ENCODE measurements around the gene STON1. TPM values are rescaled to one million over a fixed set of nuclear protein-coding genes. Genes with fewer than 3 reads are reported as not detected.
"Not testable (repeated sequence)": the region's sequence is repeated elsewhere in the genome, so short reads cannot be mapped to it uniquely, and the experiment has no call there.

Gene STON1
- total RNA-seq, 1 donor from 2014 or later = 37.5 TPM

- DNase-seq (ENCODE audit: extremely low spot score, unreplicated experiment) = no peak
- no peaks in the 10 kb centered on the region for H3K9me3 Mint-ChIP-seq (ENCODE audit: unreplicated experiment)
- H3K4me3 Mint-ChIP-seq (ENCODE audit: unreplicated experiment) = no peak overlapping the region
- H3K36me3 Mint-ChIP-seq (ENCODE audit: unreplicated experiment) = peaks cover 23% of the 10 kb centered on the region
- H3K4me1 Mint-ChIP-seq (ENCODE audit: unreplicated experiment) = peaks cover 4% of the 10 kb centered on the region
- TF ChIP-seq CTCF (IDR thresholded peaks at IDR 0.05) = no peak
- H3K27me3 Mint-ChIP-seq (ENCODE audit: unreplicated experiment) = no peaks in the 10 kb centered on the region
- H3K27ac Mint-ChIP-seq (ENCODE audit: unreplicated experiment) = peak overlapping the region; percentile 46
Observed at GRCh38 chr2:48588745-48589144, 58.8 kb downstream of the STON1 start.

GRCh38 chr2:48589170-48589767 lies 59.3 kb downstream of the STON1 start:
- Mint-ChIP-seq H3K27ac (ENCODE audit: unreplicated experiment) (peak overlapping the region; percentile 46), H3K4me3 (ENCODE audit: unreplicated experiment) (no peak overlapping the region), H3K27me3 (ENCODE audit: unreplicated experiment) (no peaks in the 10 kb centered on the region), H3K9me3 (ENCODE audit: unreplicated experiment) (no peaks in the 10 kb centered on the region), H3K36me3 (ENCODE audit: unreplicated experiment) (peaks cover 28% of the 10 kb centered on the region), H3K4me1 (ENCODE audit: unreplicated experiment) (peaks cover 4% of the 10 kb centered on the region)
- DNase-seq (ENCODE audit: extremely low spot score, unreplicated experiment) = no peak
- TF ChIP-seq CTCF (IDR thresholded peaks at IDR 0.05) = peak; percentile 86

- Mint-ChIP-seq H3K4me3 (ENCODE audit: unreplicated experiment) (no peak overlapping the region), H3K4me1 (ENCODE audit: unreplicated experiment) (peaks cover 4% of the 10 kb centered on the region), H3K27me3 (ENCODE audit: unreplicated experiment) (no peaks in the 10 kb centered on the region), H3K27ac (ENCODE audit: unreplicated experiment) (no peak overlapping the region), H3K36me3 (ENCODE audit: unreplicated experiment) (peaks cover 26% of the 10 kb centered on the region), H3K9me3 (ENCODE audit: unreplicated experiment) (no peaks in the 10 kb centered on the region)
- TF ChIP-seq CTCF (IDR thresholded peaks at IDR 0.05) = no peak
- DNase-seq (ENCODE audit: extremely low spot score, unreplicated experiment) = no peak
Observed at GRCh38 chr2:48590017-48590416, 60.1 kb downstream of the STON1 start.

- TF ChIP-seq CTCF (IDR thresholded peaks at IDR 0.05) = no peak
- no peak overlapping the region for H3K27ac Mint-ChIP-seq (ENCODE audit: unreplicated experiment)
- no peak overlapping the region for H3K4me3 Mint-ChIP-seq (ENCODE audit: unreplicated experiment)
- no peaks in the 10 kb centered on the region for H3K9me3 Mint-ChIP-seq (ENCODE audit: unreplicated experiment)
- H3K36me3 Mint-ChIP-seq (ENCODE audit: unreplicated experiment) = peaks cover 21% of the 10 kb centered on the region
- H3K4me1 Mint-ChIP-seq (ENCODE audit: unreplicated experiment) = peaks cover 4% of the 10 kb centered on the region
- no peaks in the 10 kb centered on the region for H3K27me3 Mint-ChIP-seq (ENCODE audit: unreplicated experiment)
- DNase-seq (ENCODE audit: extremely low spot score, unreplicated experiment) = no peak
Observed at GRCh38 chr2:48592067-48592466, 62.1 kb downstream of the STON1 start.

GRCh38 chr2:48596751-48597150 lies 66.8 kb downstream of the STON1 start:
- H3K4me3 Mint-ChIP-seq (ENCODE audit: unreplicated experiment); H3K27me3 Mint-ChIP-seq (ENCODE audit: unreplicated experiment); DNase-seq (ENCODE audit: extremely low spot score, unreplicated experiment); H3K4me1 Mint-ChIP-seq (ENCODE audit: unreplicated experiment); H3K27ac Mint-ChIP-seq (ENCODE audit: unreplicated experiment); H3K9me3 Mint-ChIP-seq (ENCODE audit: unreplicated experiment): not testable (repeated sequence)
- peaks cover 23% of the 10 kb centered on the region for H3K36me3 Mint-ChIP-seq (ENCODE audit: unreplicated experiment)

GRCh38 chr2:48597492-48597891 lies 67.5 kb downstream of the STON1 start:
- no peak for DNase-seq (ENCODE audit: extremely low spot score, unreplicated experiment)
- Mint-ChIP-seq H3K36me3 (ENCODE audit: unreplicated experiment) (peaks cover 23% of the 10 kb centered on the region), H3K9me3 (ENCODE audit: unreplicated experiment) (no peaks in the 10 kb centered on the region), H3K27me3 (ENCODE audit: unreplicated experiment) (no peaks in the 10 kb centered on the region), H3K4me3 (ENCODE audit: unreplicated experiment) (no peak overlapping the region), H3K4me1 (ENCODE audit: unreplicated experiment) (no peaks in the 10 kb centered on the region), H3K27ac (ENCODE audit: unreplicated experiment) (no peak overlapping the region)
- TF ChIP-seq CTCF (IDR thresholded peaks at IDR 0.05) = no peak

Measured in osteocyte (in vitro differentiated cells).